ENCODE data around the gene PLCB4.
A peak's percentile ranks its signal among the peaks of the same experiment; 100 is the strongest.

PLCB4 gene

GRCh38 chr20:9302091-9302462 is 233.2 kb downstream of the PLCB4 start:
- WGBS: 80% methylated on average over 1 of the region's 1 CpG
- Histone ChIP-seq H3K36me3 (ENCODE audit: control insufficient read depth in 1 of 2, insufficient read depth in 2 of 2, low read depth in 1 of 2, low read length in 2 of 2) (no peaks in the 10 kb centered on the region), H3K4me3 (ENCODE audit: insufficient read depth in 1 of 2, low read depth in 1 of 2, low read length in 2 of 2) (no peak overlapping the region)

GRCh38 chr20:9306521-9306920 is 237.6 kb downstream of the PLCB4 start:
- Histone ChIP-seq H2AFZ (ENCODE audit: low read depth, low read length) (no peak overlapping the region), H3K27me3 (ENCODE audit: control insufficient read depth in 1 of 2, insufficient read depth in 1 of 2, low read length in 2 of 2) (no peaks in the 10 kb centered on the region), H3K36me3 (ENCODE audit: control insufficient read depth in 1 of 2, insufficient read depth in 2 of 2, low read depth in 1 of 2, low read length in 2 of 2) (no peaks in the 10 kb centered on the region), H2BK120ac (ENCODE audit: low read depth, low read length) (no peak overlapping the region), H3K18ac (ENCODE audit: low read depth in 1 of 2, low read length in 2 of 2) (no peak overlapping the region), H2BK12ac (ENCODE audit: low read length in 2 of 2) (no peak overlapping the region), H3K4ac (ENCODE audit: low read depth in 1 of 2, low read length in 2 of 2) (no peak overlapping the region), H3K23ac (ENCODE audit: low read length in 2 of 2) (no peak overlapping the region), H2AK5ac (ENCODE audit: low read length, severe bottlenecking) (no peak overlapping the region), H3K4me2 (ENCODE audit: low read length, poor library complexity, severe bottlenecking) (no peak overlapping the region), H4K91ac (ENCODE audit: low read length) (no peak overlapping the region), H3K4me1 (ENCODE audit: control insufficient read depth, insufficient read depth, low read depth, low read length) (peaks cover 5% of the 10 kb centered on the region), H3K4me3 (ENCODE audit: insufficient read depth in 1 of 2, low read depth in 1 of 2, low read length in 2 of 2) (no peak overlapping the region), H4K8ac (ENCODE audit: low read length) (no peak overlapping the region), H3K27ac (ENCODE audit: low read length, poor library complexity, severe bottlenecking) (no peak overlapping the region), H3K14ac (ENCODE audit: low read length in 2 of 2) (no peak overlapping the region), H3K9me3 (ENCODE audit: control insufficient read depth, low read length) (no peaks in the 10 kb centered on the region), H3K9ac (ENCODE audit: low read length) (no peak overlapping the region), H3K79me1 (replicated peaks; ENCODE audit: low read length, poor library complexity, severe bottlenecking) (peaks cover 9% of the 10 kb centered on the region), H2BK5ac (ENCODE audit: low read depth, low read length, poor library complexity, severe bottlenecking) (no peak overlapping the region), H2BK15ac (ENCODE audit: low read depth, poor library complexity, severe bottlenecking) (no peak overlapping the region)
- 13% methylated on average over 1 of the region's 1 CpG for WGBS
- peak; percentile 90 for DNase-seq

More at GRCh38 chr20:9302091-9302462, 233.2 kb downstream of the PLCB4 start:
- Histone ChIP-seq H3K23ac (ENCODE audit: low read length in 2 of 2) (no peak overlapping the region), H2BK5ac (ENCODE audit: low read depth, low read length, poor library complexity, severe bottlenecking) (no peak overlapping the region), H3K9ac (ENCODE audit: low read length) (no peak overlapping the region), H3K18ac (ENCODE audit: low read depth in 1 of 2, low read length in 2 of 2) (no peak overlapping the region), H2BK12ac (ENCODE audit: low read length in 2 of 2) (no peak overlapping the region), H2BK120ac (ENCODE audit: low read depth, low read length) (no peak overlapping the region), H2AFZ (ENCODE audit: low read depth, low read length) (no peak overlapping the region), H3K79me1 (replicated peaks; ENCODE audit: low read length, poor library complexity, severe bottlenecking) (peaks cover 14% of the 10 kb centered on the region), H2BK15ac (ENCODE audit: low read depth, poor library complexity, severe bottlenecking) (no peak overlapping the region), H3K4me2 (ENCODE audit: low read length, poor library complexity, severe bottlenecking) (no peak overlapping the region), H2AK5ac (ENCODE audit: low read length, severe bottlenecking) (no peak overlapping the region), H4K8ac (ENCODE audit: low read length) (no peak overlapping the region), H3K4me1 (ENCODE audit: control insufficient read depth, insufficient read depth, low read depth, low read length) (peaks cover 7% of the 10 kb centered on the region), H4K91ac (ENCODE audit: low read length) (no peak overlapping the region), H3K27me3 (ENCODE audit: control insufficient read depth in 1 of 2, insufficient read depth in 1 of 2, low read length in 2 of 2) (no peaks in the 10 kb centered on the region), H3K14ac (ENCODE audit: low read length in 2 of 2) (no peak overlapping the region), H3K9me3 (ENCODE audit: control insufficient read depth, low read length) (no peaks in the 10 kb centered on the region), H3K4ac (ENCODE audit: low read depth in 1 of 2, low read length in 2 of 2) (no peak overlapping the region), H3K27ac (ENCODE audit: low read length, poor library complexity, severe bottlenecking) (peak overlapping the region; percentile 17)
- DNase-seq: no peak

- no peaks in the 10 kb centered on the region for H3K27me3 ChIP-seq (ENCODE audit: control insufficient read depth in 1 of 2, insufficient read depth in 1 of 2, low read length in 2 of 2)
- no peak overlapping the region for H2AFZ ChIP-seq (ENCODE audit: low read depth, low read length)
- no peak overlapping the region for H3K9ac ChIP-seq (ENCODE audit: low read length)
- no peak overlapping the region for H3K23ac ChIP-seq (ENCODE audit: low read length in 2 of 2)
- no peaks in the 10 kb centered on the region for H3K36me3 ChIP-seq (ENCODE audit: control insufficient read depth in 1 of 2, insufficient read depth in 2 of 2, low read depth in 1 of 2, low read length in 2 of 2)
- no peak overlapping the region for H3K14ac ChIP-seq (ENCODE audit: low read length in 2 of 2)
- H3K18ac ChIP-seq (ENCODE audit: low read depth in 1 of 2, low read length in 2 of 2): no peak overlapping the region
- H4K91ac ChIP-seq (ENCODE audit: low read length): no peak overlapping the region
- DNase-seq: no peak
- H3K4me1 ChIP-seq (ENCODE audit: control insufficient read depth, insufficient read depth, low read depth, low read length): peaks cover 8% of the 10 kb centered on the region
- H3K27ac ChIP-seq (ENCODE audit: low read length, poor library complexity, severe bottlenecking): no peak overlapping the region
- no peaks in the 10 kb centered on the region for H3K9me3 ChIP-seq (ENCODE audit: control insufficient read depth, low read length)
- no peak overlapping the region for H4K8ac ChIP-seq (ENCODE audit: low read length)
- no CpG with 5 or more reads among the region's 1 CpG for WGBS
- no peak overlapping the region for H2AK5ac ChIP-seq (ENCODE audit: low read length, severe bottlenecking)
- H3K79me1 ChIP-seq (replicated peaks; ENCODE audit: low read length, poor library complexity, severe bottlenecking): peaks cover 6% of the 10 kb centered on the region
- H2BK120ac ChIP-seq (ENCODE audit: low read depth, low read length): no peak overlapping the region
- H3K4me2 ChIP-seq (ENCODE audit: low read length, poor library complexity, severe bottlenecking): no peak overlapping the region
- no peak overlapping the region for H2BK5ac ChIP-seq (ENCODE audit: low read depth, low read length, poor library complexity, severe bottlenecking)
- H3K4me3 ChIP-seq (ENCODE audit: insufficient read depth in 1 of 2, low read depth in 1 of 2, low read length in 2 of 2): no peak overlapping the region
- H3K4ac ChIP-seq (ENCODE audit: low read depth in 1 of 2, low read length in 2 of 2): no peak overlapping the region
- H2BK12ac ChIP-seq (ENCODE audit: low read length in 2 of 2): no peak overlapping the region
- H2BK15ac ChIP-seq (ENCODE audit: low read depth, poor library complexity, severe bottlenecking): no peak overlapping the region
Observed at GRCh38 chr20:9308056-9308455, 239.2 kb downstream of the PLCB4 start.

GRCh38 chr20:9311132-9311531 is 242.2 kb downstream of the PLCB4 start:
- H3K79me1 ChIP-seq (replicated peaks; ENCODE audit: low read length, poor library complexity, severe bottlenecking): peaks cover 15% of the 10 kb centered on the region
- 67% methylated on average over 1 of the region's 1 CpG for WGBS
- no peak overlapping the region for H3K4me3 ChIP-seq (ENCODE audit: insufficient read depth in 1 of 2, low read depth in 1 of 2, low read length in 2 of 2)
- no peak overlapping the region for H4K8ac ChIP-seq (ENCODE audit: low read length)
- H3K4me2 ChIP-seq (ENCODE audit: low read length, poor library complexity, severe bottlenecking): no peak overlapping the region
- no peak overlapping the region for H3K9ac ChIP-seq (ENCODE audit: low read length)
- H3K4me1 ChIP-seq (ENCODE audit: control insufficient read depth, insufficient read depth, low read depth, low read length): peaks cover 9% of the 10 kb centered on the region
- H3K23ac ChIP-seq (ENCODE audit: low read length in 2 of 2): no peak overlapping the region
- H2BK5ac ChIP-seq (ENCODE audit: low read depth, low read length, poor library complexity, severe bottlenecking): no peak overlapping the region
- H4K91ac ChIP-seq (ENCODE audit: low read length): no peak overlapping the region
- H3K36me3 ChIP-seq (ENCODE audit: control insufficient read depth in 1 of 2, insufficient read depth in 2 of 2, low read depth in 1 of 2, low read length in 2 of 2): no peaks in the 10 kb centered on the region
- no peaks in the 10 kb centered on the region for H3K27me3 ChIP-seq (ENCODE audit: control insufficient read depth in 1 of 2, insufficient read depth in 1 of 2, low read length in 2 of 2)
- peaks cover 4% of the 10 kb centered on the region for H3K9me3 ChIP-seq (ENCODE audit: control insufficient read depth, low read length)
- peak overlapping the region in 1 of 2 experiments; percentile 21 for H3K18ac ChIP-seq (ENCODE audit: low read depth in 1 of 2, low read length in 2 of 2)
- H2BK15ac ChIP-seq (ENCODE audit: low read depth, poor library complexity, severe bottlenecking): no peak overlapping the region
- peak overlapping the region; percentile 93 for H3K27ac ChIP-seq (ENCODE audit: low read length, poor library complexity, severe bottlenecking)
- peak overlapping the region; percentile 87 for H2AK5ac ChIP-seq (ENCODE audit: low read length, severe bottlenecking)
- H2BK120ac ChIP-seq (ENCODE audit: low read depth, low read length): no peak overlapping the region
- no peak overlapping the region for H2AFZ ChIP-seq (ENCODE audit: low read depth, low read length)
- H3K14ac ChIP-seq (ENCODE audit: low read length in 2 of 2): no peak overlapping the region
- DNase-seq: no peak
- H2BK12ac ChIP-seq (ENCODE audit: low read length in 2 of 2): peak overlapping the region in 1 of 2 experiments; percentile 72
- H3K4ac ChIP-seq (ENCODE audit: low read depth in 1 of 2, low read length in 2 of 2): no peak overlapping the region
